ENCODE measurements around the gene KIAA2012.

The KIAA2012 gene

GRCh38 chr2:202069170-202070067 lies 3.6 kb upstream of the KIAA2012 start:
- no peaks in the 10 kb centered on the region for H3K27me3 ChIP-seq (replicated peaks; ENCODE audit: control insufficient read depth, insufficient read depth, low read length)
- H3K4me3 ChIP-seq (replicated peaks; ENCODE audit: low read depth, low read length), result no peak overlapping the region
- no peak for DNase-seq (ENCODE audit: extremely low read depth, insufficient read length)
- no peaks in the 10 kb centered on the region for H3K36me3 ChIP-seq (ENCODE audit: control insufficient read depth, insufficient read depth, low read length)
- TF ChIP-seq, protein P1, sequence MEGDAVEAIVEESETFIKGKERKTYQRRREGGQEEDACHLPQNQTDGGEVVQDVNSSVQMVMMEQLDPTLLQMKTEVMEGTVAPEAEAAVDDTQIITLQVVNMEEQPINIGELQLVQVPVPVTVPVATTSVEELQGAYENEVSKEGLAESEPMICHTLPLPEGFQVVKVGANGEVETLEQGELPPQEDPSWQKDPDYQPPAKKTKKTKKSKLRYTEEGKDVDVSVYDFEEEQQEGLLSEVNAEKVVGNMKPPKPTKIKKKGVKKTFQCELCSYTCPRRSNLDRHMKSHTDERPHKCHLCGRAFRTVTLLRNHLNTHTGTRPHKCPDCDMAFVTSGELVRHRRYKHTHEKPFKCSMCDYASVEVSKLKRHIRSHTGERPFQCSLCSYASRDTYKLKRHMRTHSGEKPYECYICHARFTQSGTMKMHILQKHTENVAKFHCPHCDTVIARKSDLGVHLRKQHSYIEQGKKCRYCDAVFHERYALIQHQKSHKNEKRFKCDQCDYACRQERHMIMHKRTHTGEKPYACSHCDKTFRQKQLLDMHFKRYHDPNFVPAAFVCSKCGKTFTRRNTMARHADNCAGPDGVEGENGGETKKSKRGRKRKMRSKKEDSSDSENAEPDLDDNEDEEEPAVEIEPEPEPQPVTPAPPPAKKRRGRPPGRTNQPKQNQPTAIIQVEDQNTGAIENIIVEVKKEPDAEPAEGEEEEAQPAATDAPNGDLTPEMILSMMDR (IDR thresholded peaks at IDR 0.05; ENCODE audit: insufficient read depth, low read length, poor library complexity, severe bottlenecking), result no peak

DNA sequence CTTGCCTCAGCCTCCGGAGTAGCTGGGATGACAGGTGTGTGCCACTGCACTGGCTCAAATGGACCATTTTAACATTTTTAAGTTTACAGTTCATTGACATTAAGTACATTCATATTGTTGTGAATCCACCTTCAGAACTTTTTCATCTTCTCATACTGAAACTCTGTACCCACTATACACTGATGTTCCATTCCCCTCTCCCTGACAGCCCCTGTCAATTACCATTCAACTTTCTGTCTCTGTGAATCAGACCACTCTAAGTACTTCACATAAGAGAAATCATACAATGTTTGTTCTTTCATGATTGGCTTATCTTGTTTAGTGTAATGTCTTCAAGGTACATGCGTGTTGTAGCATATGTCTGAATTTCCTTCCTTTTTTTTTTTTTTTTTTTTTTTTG lies 1.9 kb upstream of the KIAA2012 start:
- TF ChIP-seq, protein P1 (IDR thresholded peaks at IDR 0.05; ENCODE audit: insufficient read depth, low read length, poor library complexity, severe bottlenecking), result no peak
- Histone ChIP-seq H3K36me3 (ENCODE audit: control insufficient read depth, insufficient read depth, low read length) (no peaks in the 10 kb centered on the region), H3K27me3 (replicated peaks; ENCODE audit: control insufficient read depth, insufficient read depth, low read length) (no peaks in the 10 kb centered on the region; the same call in 1 of the 2 replicates), H3K4me3 (replicated peaks; ENCODE audit: low read depth, low read length) (no peak overlapping the region)
- no peak for DNase-seq (ENCODE audit: extremely low read depth, insufficient read length)

GRCh38 chr2:202072226-202072625 lies 829 bp upstream of the KIAA2012 start:
- no peak for DNase-seq (ENCODE audit: extremely low read depth, insufficient read length)
- H3K36me3 ChIP-seq (ENCODE audit: control insufficient read depth, insufficient read depth, low read length), result no peaks in the 10 kb centered on the region
- no peak overlapping the region for H3K4me3 ChIP-seq (replicated peaks; ENCODE audit: low read depth, low read length)
- TF ChIP-seq, protein P1 (IDR thresholded peaks at IDR 0.05; ENCODE audit: insufficient read depth, low read length, poor library complexity, severe bottlenecking), result peak; percentile 31
- no peaks in the 10 kb centered on the region; the same call in 1 of the 2 replicates for H3K27me3 ChIP-seq (replicated peaks; ENCODE audit: control insufficient read depth, insufficient read depth, low read length)

GRCh38 chr2:202074324-202074723 lies 1.3 kb downstream of the KIAA2012 start:
- TF ChIP-seq, protein P1 (IDR thresholded peaks at IDR 0.05; ENCODE audit: insufficient read depth, low read length, poor library complexity, severe bottlenecking), result no peak
- no peaks in the 10 kb centered on the region; the same call in 1 of the 2 replicates for H3K27me3 ChIP-seq (replicated peaks; ENCODE audit: control insufficient read depth, insufficient read depth, low read length)
- H3K4me3 ChIP-seq (replicated peaks; ENCODE audit: low read depth, low read length), result no peak overlapping the region
- H3K36me3 ChIP-seq (ENCODE audit: control insufficient read depth, insufficient read depth, low read length), result no peaks in the 10 kb centered on the region
- no peak for DNase-seq (ENCODE audit: extremely low read depth, insufficient read length)

DNA sequence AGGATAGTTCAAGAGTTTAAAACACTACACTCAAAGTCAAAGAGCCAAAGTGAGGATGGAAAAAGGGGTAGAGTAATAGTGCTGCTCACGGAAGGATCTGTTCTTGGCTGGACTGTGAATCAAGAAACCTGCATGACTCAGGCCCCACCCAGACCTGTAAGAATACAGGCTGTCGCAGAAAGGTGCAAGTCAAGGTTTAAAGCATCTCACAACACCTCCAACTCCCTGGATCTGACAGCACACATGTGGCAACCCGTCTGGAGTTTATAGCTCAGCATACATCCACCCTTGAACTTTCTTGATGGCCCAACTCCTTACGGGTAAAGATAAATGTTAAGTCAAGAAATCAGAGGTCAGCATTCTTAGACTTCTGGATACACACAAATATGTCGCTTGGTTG lies 6.3 kb downstream of the KIAA2012 start:
- no peaks in the 10 kb centered on the region for H3K36me3 ChIP-seq (ENCODE audit: control insufficient read depth, insufficient read depth, low read length)
- DNase-seq (ENCODE audit: extremely low read depth, insufficient read length), result no peak
- H3K27me3 ChIP-seq (replicated peaks; ENCODE audit: control insufficient read depth, insufficient read depth, low read length), result no peaks in the 10 kb centered on the region; the same call in 1 of the 2 replicates
- no peak overlapping the region for H3K4me3 ChIP-seq (replicated peaks; ENCODE audit: low read depth, low read length)
- TF ChIP-seq, protein P1 (IDR thresholded peaks at IDR 0.05; ENCODE audit: insufficient read depth, low read length, poor library complexity, severe bottlenecking), result no peak

All from GM06990 (cell line).